ENCODE data around the gene SPATA24.
"Not testable (repeated sequence)": the region's sequence is repeated elsewhere in the genome, so short reads cannot be mapped to it uniquely, and the experiment has no call there.

Gene SPATA24

DNA sequence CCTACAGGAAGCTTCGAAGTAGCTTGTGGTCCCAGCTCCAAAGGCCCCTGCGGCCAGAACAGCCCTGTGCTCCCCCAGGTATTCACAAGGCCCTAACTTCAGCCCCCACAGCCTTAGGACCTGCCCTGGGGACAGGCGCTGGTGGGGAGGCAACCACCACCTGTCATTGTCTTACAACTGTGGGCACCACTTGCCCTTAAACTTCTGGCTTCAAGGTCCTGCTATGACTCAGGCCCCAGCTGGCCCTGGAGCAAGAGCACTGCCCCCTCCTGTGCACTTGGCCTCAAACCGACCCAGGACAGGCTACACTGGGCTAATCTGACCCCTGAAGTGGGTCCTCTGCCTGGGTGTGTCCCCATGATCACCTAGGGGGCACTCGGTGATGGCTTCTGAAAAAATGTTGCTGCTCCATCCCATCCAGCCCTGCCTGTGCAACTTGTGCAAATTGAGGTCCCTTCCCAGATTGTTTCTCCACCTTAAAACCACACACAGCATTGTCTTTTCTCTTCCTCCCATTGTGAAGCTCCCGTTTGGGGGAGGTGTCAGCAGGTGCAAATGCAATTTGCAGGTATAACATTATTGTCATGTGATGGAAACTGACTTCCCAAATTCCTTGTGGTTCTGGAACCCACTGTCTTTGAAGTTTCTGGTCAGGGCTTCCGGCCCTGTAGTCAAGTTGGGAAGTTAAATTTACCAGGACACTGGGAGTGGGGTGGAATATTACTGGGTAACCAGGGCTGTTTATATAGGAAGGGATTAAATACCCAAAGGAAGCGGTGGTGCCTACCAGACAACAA lies 7.8 kb downstream of the SPATA24 start:
- no peak for DNase-seq (ENCODE audit: extremely low read depth in 1 of 2, low read depth in 1 of 2)

- DNase-seq (ENCODE audit: extremely low read depth in 1 of 2, low read depth in 1 of 2), result no peak
Observed at GRCh38 chr5:139394654-139395566, 9.0 kb downstream of the SPATA24 start, which contains the start of gene PROB1. TSS of gene PROB1 (minus strand) at chr5:139395104. CDS start at chr5:139395081, 23 bp downstream.

DNA sequence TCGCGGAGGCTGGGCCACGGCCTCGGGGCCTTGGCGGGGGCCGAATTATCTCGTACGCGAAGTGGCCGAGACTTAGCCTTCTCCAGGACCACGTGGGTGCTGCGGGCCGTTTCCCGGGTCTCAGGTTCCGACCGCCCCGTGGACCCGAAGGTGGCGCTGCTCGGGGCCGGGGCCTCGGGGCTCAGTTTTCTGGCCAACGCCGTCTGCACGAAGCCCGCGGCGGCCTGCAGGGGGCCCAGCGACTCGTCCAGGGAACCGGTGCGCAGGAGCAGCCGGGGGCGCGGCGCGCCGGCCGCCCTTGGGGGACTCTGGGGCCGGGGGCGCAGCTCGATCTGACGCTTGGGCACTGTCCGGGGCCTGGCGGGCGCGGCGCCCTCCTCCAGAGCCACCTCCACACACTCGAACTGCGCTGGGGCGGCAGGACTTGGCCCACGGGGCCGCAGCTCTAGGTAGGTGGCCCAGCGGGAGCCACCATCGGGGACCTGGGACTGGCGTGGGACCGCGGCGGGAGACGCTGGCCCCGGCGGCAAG lies 9.7 kb downstream of the SPATA24 start:
- DNase-seq (ENCODE audit: extremely low read depth in 1 of 2, low read depth in 1 of 2), result peak in 1 of 2 donors; percentile 53

- no peak for DNase-seq (ENCODE audit: extremely low read depth in 1 of 2, low read depth in 1 of 2)
Observed at GRCh38 chr5:139393497-139394122, 10.3 kb downstream of the SPATA24 start.

- peak; percentile 78 to 84 for DNase-seq (ENCODE audit: extremely low read depth in 1 of 2, low read depth in 1 of 2)
Observed at GRCh38 chr5:139392678-139393496, 11.0 kb downstream of the SPATA24 start.

DNA sequence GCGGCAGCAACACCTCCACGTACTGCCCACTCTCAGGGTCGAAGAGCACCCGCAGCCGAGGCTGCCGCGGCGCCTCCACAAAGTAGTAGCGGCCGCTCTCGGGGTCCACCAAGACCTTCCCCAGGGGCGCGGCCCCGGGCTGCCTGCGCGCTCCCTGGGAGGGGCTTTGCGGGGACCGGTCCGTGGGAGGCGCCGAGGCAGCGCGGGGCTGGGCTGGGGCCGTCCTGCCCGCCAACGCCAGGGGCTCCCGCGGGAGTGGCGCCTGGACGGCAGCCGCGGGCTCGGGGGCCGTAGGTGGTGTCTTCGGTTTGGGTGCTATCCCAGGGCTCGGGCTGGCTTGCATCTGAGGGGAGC lies 11.6 kb downstream of the SPATA24 start:
- DNase-seq (ENCODE audit: extremely low read depth in 1 of 2, low read depth in 1 of 2), result no peak

GRCh38 chr5:139391570-139392323 lies 12.1 kb downstream of the SPATA24 start:
- no peak for DNase-seq (ENCODE audit: extremely low read depth in 1 of 2, low read depth in 1 of 2)

- no peak for DNase-seq (ENCODE audit: extremely low read depth in 1 of 2, low read depth in 1 of 2)
Observed at GRCh38 chr5:139390639-139391569, 13.0 kb downstream of the SPATA24 start.

DNA sequence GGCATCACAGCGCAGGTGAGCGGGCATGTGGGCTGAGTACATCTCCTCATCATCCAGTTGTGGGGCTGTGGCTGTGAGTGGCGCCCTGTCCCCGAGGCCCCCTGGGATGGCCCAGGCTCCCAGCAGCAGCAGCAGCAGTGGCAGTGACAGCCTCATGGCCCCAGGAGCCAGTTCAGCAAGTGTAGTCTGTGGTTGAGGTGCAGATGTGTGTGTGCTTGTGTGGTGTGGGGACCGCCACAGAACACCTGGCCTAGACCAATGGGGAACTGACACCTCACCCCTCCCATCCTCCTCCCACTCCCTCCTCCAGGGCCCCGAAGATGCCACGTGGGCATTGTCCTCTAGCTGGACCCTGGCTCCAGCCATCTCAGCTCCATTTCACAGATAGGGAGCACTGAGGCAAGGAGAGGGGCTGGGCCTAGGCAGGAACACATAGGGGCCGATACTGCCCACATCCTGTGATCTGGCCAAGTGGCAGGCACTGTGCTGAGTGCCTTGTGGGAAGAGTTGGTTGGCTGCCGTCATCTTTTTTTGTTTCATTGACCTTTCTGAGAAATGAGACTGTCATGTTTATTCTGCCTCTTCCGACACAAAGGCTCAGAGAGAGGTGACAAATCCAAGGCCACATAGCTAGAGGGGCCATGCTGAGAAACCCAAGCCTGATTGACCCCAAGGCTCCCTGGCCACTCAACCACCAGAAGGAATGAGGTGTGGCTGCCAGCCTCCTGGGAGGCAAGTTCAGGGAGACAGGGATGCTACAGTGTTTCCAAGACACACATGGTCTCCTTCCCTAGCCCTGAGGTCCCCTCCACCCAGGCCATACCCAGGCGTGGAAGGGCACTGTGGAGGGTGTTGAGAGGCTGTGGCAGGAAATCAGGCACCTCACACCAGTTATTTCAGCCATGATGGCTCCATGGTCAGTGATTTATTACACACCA lies 13.9 kb downstream of the SPATA24 start, which contains the start of gene MZB1:
TSS of gene MZB1 (minus strand) at position 213 of the 938 bp plus-strand sequence. CDS start at position 156, 57 bp downstream.
- DNase-seq (ENCODE audit: extremely low read depth in 1 of 2, low read depth in 1 of 2), result peak; percentile 63 to 81

GRCh38 chr5:139388198-139388821 lies 15.6 kb downstream of the SPATA24 start:
- DNase-seq (ENCODE audit: extremely low read depth in 1 of 2, low read depth in 1 of 2), result no peak

GRCh38 chr5:139387611-139388197 lies 16.2 kb downstream of the SPATA24 start:
- no peak for DNase-seq (ENCODE audit: extremely low read depth in 1 of 2, low read depth in 1 of 2)

- DNase-seq (ENCODE audit: extremely low read depth in 1 of 2, low read depth in 1 of 2), result not testable (repeated sequence)
Observed at GRCh38 chr5:139386956-139387355, 16.9 kb downstream of the SPATA24 start.

GRCh38 chr5:139386050-139386438 lies 17.8 kb downstream of the SPATA24 start:
- DNase-seq (ENCODE audit: extremely low read depth in 1 of 2, low read depth in 1 of 2), result no peak

DNA sequence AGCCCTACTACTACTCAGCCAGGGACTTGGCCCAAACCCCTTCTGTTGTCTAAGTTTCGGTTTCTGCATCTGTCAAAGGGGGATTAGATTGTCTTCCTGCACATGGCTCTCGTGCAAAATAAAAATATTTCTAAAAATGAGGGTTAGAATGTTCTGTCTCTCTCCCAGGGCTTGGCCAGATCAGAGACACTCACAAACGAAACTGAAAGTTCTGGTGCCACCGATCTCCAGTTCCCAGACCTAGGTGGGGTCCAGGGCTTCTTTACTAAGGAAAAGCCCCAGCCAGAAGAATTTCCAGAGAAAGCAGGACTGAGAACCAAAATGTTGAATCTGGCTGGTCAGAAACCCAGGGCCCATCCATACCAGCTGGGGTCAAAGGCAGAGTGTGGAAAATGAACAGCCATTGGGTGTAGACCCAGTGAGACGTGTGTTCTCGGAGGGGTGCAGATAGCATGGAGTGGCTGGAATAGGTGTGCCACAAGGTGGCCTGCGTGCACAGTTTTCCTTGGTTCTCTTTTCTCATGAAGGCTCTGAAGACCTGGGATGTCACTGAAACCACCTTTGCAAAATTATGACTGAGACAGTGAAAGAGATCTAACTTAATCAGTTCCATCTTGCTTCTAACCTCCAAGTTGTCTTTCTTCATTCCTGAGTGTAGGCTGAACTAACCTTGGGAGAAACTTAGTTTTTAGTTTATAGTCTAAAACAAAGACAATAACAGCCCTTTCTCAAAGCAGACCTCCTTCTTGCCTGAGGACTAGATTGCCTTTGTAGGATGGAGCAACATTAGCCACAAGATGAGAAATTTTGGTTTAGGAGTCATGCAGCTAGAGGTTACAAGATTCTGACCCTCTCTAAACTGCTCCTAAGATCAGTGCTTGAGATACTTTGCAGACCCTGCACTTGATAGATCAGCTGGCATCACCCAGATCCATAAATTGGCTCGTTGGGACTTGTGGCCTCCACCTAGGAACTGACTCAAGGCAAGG lies 18.5 kb downstream of the SPATA24 start:
- no peak for DNase-seq (ENCODE audit: extremely low read depth in 1 of 2, low read depth in 1 of 2)

- DNase-seq (ENCODE audit: extremely low read depth in 1 of 2, low read depth in 1 of 2), result no peak
Observed at GRCh38 chr5:139384591-139385051, 19.3 kb downstream of the SPATA24 start.
